PFSK-1 (cell line): ENCODE data around the gene UBTF.

Experiments used
- FOXP2 ChIP-seq: optimal IDR thresholded peaks from 2 replicates; pipeline ENCODE3; 2011; ENCODE audit warnings: borderline replicate concordance, control low read depth, inconsistent platforms; ENCODE audit not compliant: insufficient read depth; ENCODE audit errors: extremely low read length, extremely low read depth
- POLR2AphosphoS5 ChIP-seq: IDR thresholded peaks from 2 replicates; pipeline ENCODE4 v1.6.1; 2012; ENCODE audit warnings: low read depth, mild to moderate bottlenecking, control low read depth, low read length, moderate library complexity
- SIN3A ChIP-seq: IDR thresholded peaks from 2 replicates; pipeline ENCODE4 v1.6.1; 2012; ENCODE audit warnings: mild to moderate bottlenecking, low read length, moderate library complexity, borderline replicate concordance; ENCODE audit not compliant: insufficient read depth
- TAF1 ChIP-seq: IDR thresholded peaks from 2 replicates; pipeline ENCODE4 v1.6.1; 2012; ENCODE audit warnings: low read length, control low read depth, borderline replicate concordance; ENCODE audit not compliant: insufficient read depth
- TF ChIP-seq, protein P1 (sequence below), 2 experiments: IDR thresholded peaks; 2 replicates each; pipeline versions ENCODE4 v1.6.1 to v1.8.0; 2011 to 2012; ENCODE audit warnings: low read depth in 2 of 2, low read length in 2 of 2, control low read depth in 1 of 2, inconsistent platforms in 1 of 2, mild to moderate bottlenecking in 1 of 2, moderate library complexity in 1 of 2; ENCODE audit not compliant: insufficient read depth in 1 of 2

UBTF gene

DNA sequence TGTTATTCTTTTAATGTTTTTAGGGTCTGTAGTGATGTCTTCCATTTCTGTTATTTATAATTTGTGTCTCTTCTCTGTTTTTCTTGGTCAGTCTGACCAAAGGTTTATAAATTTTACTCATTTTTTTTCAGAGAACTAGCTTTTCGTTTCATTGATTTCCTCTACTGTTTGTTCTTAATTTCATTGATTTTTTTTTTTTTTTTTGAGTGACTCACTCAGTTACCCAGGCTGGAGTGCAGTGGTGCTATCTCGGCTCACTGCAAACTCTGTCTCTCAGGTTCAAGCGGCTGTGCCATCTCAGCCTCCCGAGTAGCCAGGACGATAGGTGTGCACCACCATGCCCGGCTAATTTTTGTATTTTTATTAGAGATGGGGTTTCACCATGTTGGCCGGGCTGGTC is 12.6 kb upstream of the UBTF start:
- no peak for TF ChIP-seq SIN3A
- TF ChIP-seq POLR2AphosphoS5 = no peak
- TF ChIP-seq FOXP2 = no peak
- TF ChIP-seq TAF1 = no peak
- TF ChIP-seq, protein P1, sequence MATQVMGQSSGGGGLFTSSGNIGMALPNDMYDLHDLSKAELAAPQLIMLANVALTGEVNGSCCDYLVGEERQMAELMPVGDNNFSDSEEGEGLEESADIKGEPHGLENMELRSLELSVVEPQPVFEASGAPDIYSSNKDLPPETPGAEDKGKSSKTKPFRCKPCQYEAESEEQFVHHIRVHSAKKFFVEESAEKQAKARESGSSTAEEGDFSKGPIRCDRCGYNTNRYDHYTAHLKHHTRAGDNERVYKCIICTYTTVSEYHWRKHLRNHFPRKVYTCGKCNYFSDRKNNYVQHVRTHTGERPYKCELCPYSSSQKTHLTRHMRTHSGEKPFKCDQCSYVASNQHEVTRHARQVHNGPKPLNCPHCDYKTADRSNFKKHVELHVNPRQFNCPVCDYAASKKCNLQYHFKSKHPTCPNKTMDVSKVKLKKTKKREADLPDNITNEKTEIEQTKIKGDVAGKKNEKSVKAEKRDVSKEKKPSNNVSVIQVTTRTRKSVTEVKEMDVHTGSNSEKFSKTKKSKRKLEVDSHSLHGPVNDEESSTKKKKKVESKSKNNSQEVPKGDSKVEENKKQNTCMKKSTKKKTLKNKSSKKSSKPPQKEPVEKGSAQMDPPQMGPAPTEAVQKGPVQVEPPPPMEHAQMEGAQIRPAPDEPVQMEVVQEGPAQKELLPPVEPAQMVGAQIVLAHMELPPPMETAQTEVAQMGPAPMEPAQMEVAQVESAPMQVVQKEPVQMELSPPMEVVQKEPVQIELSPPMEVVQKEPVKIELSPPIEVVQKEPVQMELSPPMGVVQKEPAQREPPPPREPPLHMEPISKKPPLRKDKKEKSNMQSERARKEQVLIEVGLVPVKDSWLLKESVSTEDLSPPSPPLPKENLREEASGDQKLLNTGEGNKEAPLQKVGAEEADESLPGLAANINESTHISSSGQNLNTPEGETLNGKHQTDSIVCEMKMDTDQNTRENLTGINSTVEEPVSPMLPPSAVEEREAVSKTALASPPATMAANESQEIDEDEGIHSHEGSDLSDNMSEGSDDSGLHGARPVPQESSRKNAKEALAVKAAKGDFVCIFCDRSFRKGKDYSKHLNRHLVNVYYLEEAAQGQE (IDR thresholded peaks at IDR 0.05; ENCODE audit: insufficient read depth in 1 of 2, low read depth in 2 of 2, low read length in 2 of 2) = no peak

DNA sequence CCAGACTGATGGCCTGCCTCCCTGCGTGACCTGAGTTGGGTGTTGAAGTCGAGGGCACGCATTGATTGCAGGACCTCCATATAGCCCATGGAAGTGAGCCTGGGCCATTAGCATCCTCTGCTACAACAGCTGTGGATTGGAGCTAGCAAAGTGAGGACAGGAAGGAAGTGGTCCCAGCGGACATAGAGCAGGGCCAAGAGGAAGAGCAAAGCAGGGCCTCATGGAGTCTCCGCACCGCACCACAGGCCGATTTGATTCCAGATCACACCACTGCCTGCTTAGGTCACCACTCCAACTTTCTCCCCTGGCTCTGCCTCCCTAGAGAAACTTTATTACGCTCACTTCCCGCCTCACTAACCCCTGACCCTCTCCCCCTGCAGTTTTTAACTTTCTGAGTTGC is 10.7 kb upstream of the UBTF start:
- no peak for TF ChIP-seq POLR2AphosphoS5
- TF ChIP-seq TAF1 = no peak
- no peak for TF ChIP-seq SIN3A
- TF ChIP-seq, protein P1 (IDR thresholded peaks at IDR 0.05; ENCODE audit: insufficient read depth in 1 of 2, low read depth in 2 of 2, low read length in 2 of 2) = no peak
- no peak for TF ChIP-seq FOXP2

DNA sequence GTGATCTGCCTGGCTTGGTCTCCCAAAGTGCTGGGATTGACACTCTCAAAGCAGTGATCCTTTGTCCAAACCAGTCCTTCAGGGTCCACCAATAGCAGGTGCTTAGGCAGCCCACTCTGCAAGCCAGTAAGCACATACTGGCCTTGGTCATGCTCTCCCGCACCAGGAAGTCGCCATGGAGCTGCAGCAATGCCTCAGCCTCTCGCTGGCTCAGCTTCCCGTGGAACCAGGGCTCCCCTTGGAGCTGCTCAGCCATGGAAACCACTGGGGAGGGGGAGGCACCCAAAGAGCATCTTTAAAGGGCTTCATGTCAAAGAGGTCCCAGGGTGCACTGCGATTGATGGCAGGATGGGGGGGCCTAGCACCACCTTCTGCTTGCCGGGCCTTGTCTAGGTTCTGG is 9.6 kb upstream of the UBTF start:
- TF ChIP-seq FOXP2 (no peak), SIN3A (no peak), TAF1 (no peak), POLR2AphosphoS5 (no peak)
- TF ChIP-seq, protein P1 (IDR thresholded peaks at IDR 0.05; ENCODE audit: insufficient read depth in 1 of 2, low read depth in 2 of 2, low read length in 2 of 2) = no peak

DNA sequence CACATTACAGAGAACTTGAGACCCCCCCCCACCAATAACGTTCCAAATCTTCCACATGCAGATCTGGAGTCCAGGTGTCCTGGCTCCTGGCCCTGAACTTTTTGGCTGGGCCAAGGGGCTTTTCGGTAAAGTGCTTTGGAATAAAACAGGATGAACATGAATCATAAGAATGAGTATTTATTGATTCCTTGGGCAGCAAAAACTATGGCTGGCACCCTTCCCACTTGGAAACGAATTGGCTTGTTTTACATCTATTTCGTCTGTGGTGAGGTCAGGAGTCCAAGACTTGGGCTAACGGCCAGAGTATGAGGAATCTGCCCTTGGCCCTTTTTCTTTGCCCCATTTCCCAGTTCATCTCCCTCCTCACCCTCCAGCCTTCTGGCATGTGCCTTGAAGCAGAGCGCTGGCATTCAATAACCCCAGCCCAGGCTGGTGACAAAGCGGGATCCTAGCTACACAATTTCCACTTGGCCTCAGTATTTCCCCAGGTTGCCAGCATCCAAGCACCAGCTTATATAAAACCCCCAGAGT is 4.1 kb upstream of the UBTF start:
- TF ChIP-seq, protein P1 (IDR thresholded peaks at IDR 0.05; ENCODE audit: insufficient read depth in 1 of 2, low read depth in 2 of 2, low read length in 2 of 2) = no peak
- TF ChIP-seq FOXP2 (no peak), POLR2AphosphoS5 (no peak), TAF1 (no peak), SIN3A (no peak)
